H1 (cell line): Measurements from ENCODE around the gene TSHZ2. TPM values are rescaled to one million over a fixed set of nuclear protein-coding genes. Genes with fewer than 3 reads are reported as not detected.

Source experiments
- CTCF ChIA-PET: fragments of 300-600 bp; sonication (Branson Sonifier 250); formaldehyde crosslinking; loops from one replicate; lab custom pipeline; 2021; ENCODE audit not compliant: partially characterized antibody; lab: Charles Lee
- POLR2A ChIA-PET: fragments of 300-600 bp; sonication (Branson Sonifier 250); formaldehyde crosslinking; loops from one replicate; lab custom pipeline; 2021; ENCODE audit warnings: inconsistent platforms; ENCODE audit not compliant: partially characterized antibody; lab: Charles Lee
- DNase-seq, 2 experiments: peaks; one replicate each; pipeline versions ENCODE4 v3.0.0 to v3.0.0-alpha.2; 2010 to 2022; ENCODE audit warnings: low spot score in 2 of 2, low read depth in 1 of 2, mixed read lengths in 1 of 2
- FAIRE-seq: peaks from 2 replicates; lab custom pipeline; 2011; peaks lifted over from hg19 to GRCh38; lab: Jason Lieb, UNC
- H2AFZ ChIP-seq: 2 replicates; pipeline ENCODE4 v1.8.1; 2012; ENCODE audit warnings: low read length, inconsistent platforms
- H2AK5ac ChIP-seq: 2 replicates; pipeline ENCODE4 v1.6.1; 2013; ENCODE audit warnings: low read depth, low read length
- H2BK120ac ChIP-seq: replicated peaks from 2 replicates; pipeline ENCODE3; 2013; ENCODE audit warnings: low read depth, low read length, inconsistent platforms
- H2BK12ac ChIP-seq: 2 replicates; pipeline ENCODE4 v1.6.1; 2013; ENCODE audit warnings: low read depth, low read length
- H2BK15ac ChIP-seq: 2 replicates; pipeline ENCODE4 v1.6.1; 2013; ENCODE audit warnings: low read length
- H2BK20ac ChIP-seq: 2 replicates; pipeline ENCODE4 v1.6.1; 2013; ENCODE audit warnings: low read length
- H2BK5ac ChIP-seq: 2 replicates; pipeline ENCODE4 v1.6.1; 2013; ENCODE audit warnings: low read depth, low read length
- H3K14ac ChIP-seq: 2 replicates; pipeline ENCODE4 v1.6.1; 2013; ENCODE audit warnings: inconsistent platforms; ENCODE audit not compliant: insufficient read length
- H3K18ac ChIP-seq: 2 replicates; pipeline ENCODE4 v1.6.1; 2013; ENCODE audit warnings: low read length; ENCODE audit errors: extremely low read depth
- H3K23ac ChIP-seq: 2 replicates; pipeline ENCODE4 v1.6.1; 2013; ENCODE audit warnings: inconsistent platforms; ENCODE audit not compliant: insufficient read length
- H3K23me2 ChIP-seq: 2 replicates; pipeline ENCODE4 v1.6.1; 2013; ENCODE audit warnings: low read depth, low read length
- H3K27ac ChIP-seq: 2 replicates; pipeline ENCODE4 v1.6.1; 2011; ENCODE audit warnings: low read depth, low read length, inconsistent platforms
- H3K27me3 ChIP-seq, 4 experiments: replicated peaks in 1 of 4; 1 replicate in 1 of 4; 2 replicates in 3 of 4; pipeline versions ENCODE4 v1.6.1 to v1.8.1; 2011 to 2013; ENCODE audit warnings: low read length in 3 of 4, mild to moderate bottlenecking in 3 of 4, inconsistent platforms in 2 of 4, mixed read lengths in 2 of 4, moderate library complexity in 1 of 4; ENCODE audit not compliant: control insufficient read depth in 3 of 4, insufficient read depth in 3 of 4; ENCODE audit errors: extremely low read depth in 1 of 4
- H3K36me3 ChIP-seq, 4 experiments: 2 replicates each; pipeline versions ENCODE4 v1.6.1 to v1.8.1; 2011 to 2013; ENCODE audit warnings: mild to moderate bottlenecking in 4 of 4, low read length in 3 of 4, moderate library complexity in 2 of 4, control low read depth in 1 of 4, inconsistent platforms in 1 of 4; ENCODE audit not compliant: insufficient read depth in 4 of 4, control insufficient read depth in 2 of 4
- H3K4ac ChIP-seq: replicated peaks from 2 replicates; pipeline ENCODE3; 2013; ENCODE audit warnings: low read length, low read depth, mixed read lengths, inconsistent platforms; ENCODE audit not compliant: insufficient read length
- H3K4me1 ChIP-seq, 4 experiments: replicated peaks in 1 of 4; 1 replicate in 1 of 4; 2 replicates in 3 of 4; pipeline versions ENCODE4 v1.6.1 to v1.8.1; 2011 to 2013; ENCODE audit warnings: low read length in 3 of 4, inconsistent platforms in 2 of 4, mixed read lengths in 1 of 4; ENCODE audit not compliant: insufficient read depth in 4 of 4, control insufficient read depth in 3 of 4
- H3K4me2 ChIP-seq, 2 experiments: 2 replicates each; pipeline versions ENCODE4 v1.6.1 to v1.8.1; 2011 to 2013; ENCODE audit warnings: low read depth in 2 of 2, low read length in 2 of 2, control low read depth in 1 of 2, inconsistent platforms in 1 of 2, mild to moderate bottlenecking in 1 of 2; ENCODE audit not compliant: insufficient read depth in 1 of 2
- H3K4me3 ChIP-seq, 4 experiments: fragments of 200-600, 300-600 bp in 1 of 4; sonication (generic), shearing (Covaris generic), sonication (Bioruptor Twin) in 1 of 4; 2 replicates each; pipeline versions ENCODE4 v1.5.1 to v1.8.1; 2011 to 2016; ENCODE audit warnings: low read length in 4 of 4, low read depth in 3 of 4, control low read depth in 2 of 4, inconsistent platforms in 2 of 4, mild to moderate bottlenecking in 2 of 4, mixed read lengths in 1 of 4, moderate library complexity in 1 of 4; ENCODE audit not compliant: insufficient read depth in 2 of 4; ENCODE audit errors: extremely low read depth in 1 of 4
- H3K56ac ChIP-seq: replicated peaks from 2 replicates; pipeline ENCODE3; 2013; ENCODE audit warnings: low read depth, mild to moderate bottlenecking, mixed read lengths, low read length, inconsistent platforms; ENCODE audit not compliant: insufficient read length
- H3K79me1 ChIP-seq: 2 replicates; pipeline ENCODE4 v1.6.1; 2013; ENCODE audit warnings: low read depth, low read length, control low read depth
- H3K79me2 ChIP-seq, 2 experiments: 2 replicates each; pipeline versions ENCODE4 v1.6.1 to v1.8.1; 2012 to 2013; ENCODE audit warnings: low read length in 2 of 2, mild to moderate bottlenecking in 2 of 2, inconsistent platforms in 1 of 2; ENCODE audit not compliant: insufficient read depth in 2 of 2, control insufficient read depth in 1 of 2
- H3K9ac ChIP-seq, 4 experiments: replicated peaks in 1 of 4; 1 replicate in 1 of 4; 2 replicates in 3 of 4; pipeline versions ENCODE4 v1.6.1 to v1.8.1; 2011 to 2013; ENCODE audit warnings: low read depth in 3 of 4, low read length in 3 of 4, control low read depth in 2 of 4, mild to moderate bottlenecking in 2 of 4, moderate library complexity in 2 of 4, inconsistent platforms in 1 of 4; ENCODE audit errors: extremely low read depth in 1 of 4
- H3K9me3 ChIP-seq, 2 experiments: 2 replicates each; pipeline versions ENCODE4 v1.6.1 to v1.8.1; 2012 to 2013; ENCODE audit warnings: mild to moderate bottlenecking in 2 of 2, moderate library complexity in 2 of 2, control low read depth in 1 of 2, inconsistent platforms in 1 of 2, low read depth in 1 of 2, low read length in 1 of 2, mixed read lengths in 1 of 2; ENCODE audit not compliant: insufficient read depth in 2 of 2
- H4K20me1 ChIP-seq, 2 experiments: replicated peaks in 1 of 2; 2 replicates each; pipeline versions ENCODE3 to v1.8.1; 2011 to 2013; ENCODE audit warnings: inconsistent platforms in 2 of 2, low read length in 2 of 2, mild to moderate bottlenecking in 1 of 2; ENCODE audit not compliant: insufficient read depth in 2 of 2, control insufficient read depth in 1 of 2
- H4K5ac ChIP-seq: 2 replicates; pipeline ENCODE4 v1.6.1; 2013; ENCODE audit warnings: low read length, low read depth, mixed read lengths, inconsistent platforms; ENCODE audit not compliant: insufficient read length
- H4K8ac ChIP-seq: 2 replicates; pipeline ENCODE4 v1.8.0; 2013; ENCODE audit warnings: mild to moderate bottlenecking, moderate library complexity, low read length, inconsistent platforms; ENCODE audit not compliant: insufficient read depth; ENCODE audit errors: extremely low read depth
- H4K91ac ChIP-seq: replicated peaks from 2 replicates; pipeline ENCODE3; 2013; ENCODE audit warnings: low read length, mixed read lengths, inconsistent platforms; ENCODE audit not compliant: insufficient read length
- BRCA1 ChIP-seq: IDR thresholded peaks from 2 replicates; pipeline ENCODE4 v1.6.1; 2012; ENCODE audit warnings: low read depth, low read length, improper control_type of control experiment
- CBX8 ChIP-seq: fragments of 300-800, 300-1000 bp; sonication (generic); IDR thresholded peaks from 2 replicates; pipeline ENCODE4 v1.7.1; 2016; ENCODE audit warnings: low read depth, low read length, borderline replicate concordance
- HDAC6 ChIP-seq: IDR thresholded peaks from one replicate; pipeline ENCODE4 v1.7.1; 2012; ENCODE audit warnings: low read depth, mild to moderate bottlenecking, inconsistent platforms, low read length, moderate library complexity
- MAFK ChIP-seq: IDR thresholded peaks from 2 replicates; pipeline ENCODE4 v1.6.1; 2012; ENCODE audit warnings: low read depth, mild to moderate bottlenecking, improper control_type of control experiment, low read length
- MAX ChIP-seq: IDR thresholded peaks from 2 replicates; pipeline ENCODE4 v1.6.1; 2012; ENCODE audit warnings: inconsistent platforms
- PHF8 ChIP-seq: fragments of 200-600 bp; sonication (generic); conservative IDR thresholded peaks from 2 replicates; pipeline ENCODE4 v1.7.1; 2012; ENCODE audit warnings: low read depth, mild to moderate bottlenecking, inconsistent platforms, low read length, moderate library complexity
- RNF2 ChIP-seq: fragments of 200-900, 300-1000 bp; sonication (generic); IDR thresholded peaks from 2 replicates; pipeline ENCODE4 v1.7.1; 2016; ENCODE audit warnings: borderline replicate concordance, low read depth, mild to moderate bottlenecking, antibody characterized with exemption, low read length; ENCODE audit not compliant: poor library complexity, severe bottlenecking; ENCODE audit errors: missing control alignments
- TBP ChIP-seq: IDR thresholded peaks from 2 replicates; pipeline ENCODE4 v1.6.1; 2011; ENCODE audit warnings: low read depth, low read length, improper control_type of control experiment
- USF2 ChIP-seq: IDR thresholded peaks from 2 replicates; pipeline ENCODE4 v1.6.1; 2011; ENCODE audit warnings: low read length, improper control_type of control experiment
- ZNF274 ChIP-seq: IDR thresholded peaks from 2 replicates; pipeline ENCODE4 v1.7.0; 2012; ENCODE audit warnings: low read length, borderline replicate concordance; ENCODE audit errors: extremely low read depth
- WGBS, 2 experiments: shearing (Covaris generic) in 1 of 2; methylation state at CpG; one replicate each; pipeline versions ENCODE4 v1.1.6 to v1.1.7; 2013 to 2015; ENCODE audit warnings: low lambda C conversion rate in 2 of 2, mixed read lengths in 2 of 2, inconsistent platforms in 1 of 2, low coverage in 1 of 2, missing lambda C conversion rate in 1 of 2; ENCODE audit not compliant: insufficient replicate concordance in 2 of 2, insufficient coverage in 1 of 2, insufficient read length in 1 of 2; ENCODE audit errors: extremely low coverage in 1 of 2, missing lambda C conversion rate in 1 of 2; 5-methylcytosine and 5-hydroxymethylcytosine counted together
- polyA plus RNA-seq, 7 experiments: library from polyadenylated mRNA; depleted of rRNA in 3 of 7; stranded (reverse) in 5 of 7; unstranded in 2 of 7; fragments of >200 nt in 5 of 7; fragments of 200-250 nt in 2 of 7; gene quantifications; 1 replicate in 5 of 7; 2 replicates in 1 of 7; 4 replicates in 1 of 7; pipeline versions ENCODE4 v1.2.1 to v1.2.3, GENCODE V29; 2011 to 2013; ENCODE audit warnings: missing spikeins in 2 of 7, mixed read lengths in 2 of 7
- total RNA-seq: library from RNA; stranded (reverse); fragmentation: NEBNext Ultra II Directional; extraction: Animal tissue kit (Norgen Biotek cat#: 25700); gene quantifications from 2 replicates; pipeline ENCODE4 v1.2.1, GENCODE V29; 2021
- TF ChIP-seq, protein P1 (sequence below): IDR thresholded peaks from 2 replicates; pipeline ENCODE4 v1.6.1; 2012; ENCODE audit warnings: low read length, inconsistent platforms

The TSHZ2 gene
- total and polyA plus RNA-seq, 2 of the 8 experiments (the other 6 are each of a cell fraction or from before 2014, with no cell fraction given) = 0.14 to 0.30 TPM

GRCh38 chr20:52948491-52948890, 23.7 kb upstream of the TSHZ2 start:
- Histone ChIP-seq H2AFZ (no peak overlapping the region), H2AK5ac (no peak overlapping the region), H3K18ac (no peak overlapping the region), H3K79me1 (no peaks in the 10 kb centered on the region), H3K4ac (no peak overlapping the region), H3K79me2 (no peaks in the 10 kb centered on the region), H2BK120ac (no peak overlapping the region), H2BK12ac (no peak overlapping the region), H3K14ac (no peak overlapping the region), H3K23me2 (no peaks in the 10 kb centered on the region), H3K9ac (no peak overlapping the region), H3K36me3 (no peaks in the 10 kb centered on the region), H4K5ac (no peak overlapping the region), H3K27ac (no peak overlapping the region), H4K8ac (no peak overlapping the region), H2BK20ac (no peak overlapping the region), H3K56ac (no peak overlapping the region), H2BK5ac (no peak overlapping the region), H4K20me1 (no peaks in the 10 kb centered on the region), H3K27me3 (no peaks in the 10 kb centered on the region), H3K23ac (no peak overlapping the region), H3K4me1 (no peaks in the 10 kb centered on the region), H4K91ac (no peak overlapping the region), H3K9me3 (no peaks in the 10 kb centered on the region), H2BK15ac (no peak overlapping the region), H3K4me3 (no peak overlapping the region), H3K4me2 (no peak overlapping the region)
- no peak for DNase-seq
- ChIA-PET POLR2A (no interaction called here), CTCF (no interaction called here)
- 87% methylated on average over 1 of the region's 1 CpG; no CpG with 5 or more reads in 1 of the 2 experiments for WGBS, 2 experiments
- FAIRE-seq = no peak
- TF ChIP-seq HDAC6 (no peak), BRCA1 (no peak), RNF2 (no peak), ZNF274 (no peak), TBP (no peak), USF2 (no peak), PHF8 (no peak), CBX8 (no peak), MAX (no peak), MAFK (no peak)
- TF ChIP-seq, protein P1, sequence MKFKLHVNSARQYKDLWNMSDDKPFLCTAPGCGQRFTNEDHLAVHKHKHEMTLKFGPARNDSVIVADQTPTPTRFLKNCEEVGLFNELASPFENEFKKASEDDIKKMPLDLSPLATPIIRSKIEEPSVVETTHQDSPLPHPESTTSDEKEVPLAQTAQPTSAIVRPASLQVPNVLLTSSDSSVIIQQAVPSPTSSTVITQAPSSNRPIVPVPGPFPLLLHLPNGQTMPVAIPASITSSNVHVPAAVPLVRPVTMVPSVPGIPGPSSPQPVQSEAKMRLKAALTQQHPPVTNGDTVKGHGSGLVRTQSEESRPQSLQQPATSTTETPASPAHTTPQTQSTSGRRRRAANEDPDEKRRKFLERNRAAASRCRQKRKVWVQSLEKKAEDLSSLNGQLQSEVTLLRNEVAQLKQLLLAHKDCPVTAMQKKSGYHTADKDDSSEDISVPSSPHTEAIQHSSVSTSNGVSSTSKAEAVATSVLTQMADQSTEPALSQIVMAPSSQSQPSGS = no peak
